Endothelial cell of umbilical vein (primary cell): ENCODE data around the gene GSTT4. TPM values are rescaled to one million over a fixed set of nuclear protein-coding genes. Genes with fewer than 3 reads are reported as not detected.

Source experiments
- BruUV-seq: library from RNA; stranded (reverse); fragments of 400-500 nt; replicated peaks from 2 replicates; lab custom pipeline; 2021; lab: Mats Ljungman, UMichigan
- CTCF ChIA-PET: fragments of 300-600, 350-600 bp; sonication (Branson Sonifier 250); formaldehyde crosslinking; loops from one replicate; lab custom pipeline; 2021; ENCODE audit warnings: antibody characterized with exemption, inconsistent platforms; lab: Charles Lee
- POLR2A ChIA-PET: fragments of 300-600, 350-600 bp; sonication (Branson Sonifier 250); formaldehyde crosslinking; loops from one replicate; lab custom pipeline; 2021; ENCODE audit warnings: antibody characterized with exemption, inconsistent platforms; lab: Charles Lee
- DNase-seq: peaks from one replicate; pipeline ENCODE4 v3.0.0-alpha.2; 2011; ENCODE audit warnings: low read depth, low spot score
- FAIRE-seq: peaks from 2 replicates; lab custom pipeline; 2011; peaks lifted over from hg19 to GRCh38; lab: Jason Lieb, UNC
- H2AFZ ChIP-seq: 2 replicates; pipeline ENCODE4 v1.6.0; 2012; ENCODE audit warnings: low read depth, low read length, control low read depth, inconsistent platforms
- H3K27ac ChIP-seq: 2 replicates; pipeline ENCODE4 v1.5.1; 2011; ENCODE audit warnings: low read depth, mild to moderate bottlenecking, control low read depth, low read length, moderate library complexity; ENCODE audit not compliant: insufficient read depth
- H3K27me3 ChIP-seq, 2 experiments: 2 replicates each; pipeline versions ENCODE4 v1.6.0 to v1.6.1; 2011; ENCODE audit warnings: low read length in 2 of 2, mixed read lengths in 1 of 2; ENCODE audit not compliant: control insufficient read depth in 2 of 2, insufficient read depth in 2 of 2
- H3K36me3 ChIP-seq, 2 experiments: 2 replicates in 1 of 2; 3 replicates in 1 of 2; pipeline ENCODE4 v1.5.1; 2011; ENCODE audit warnings: low read length in 2 of 2, mild to moderate bottlenecking in 1 of 2, moderate library complexity in 1 of 2; ENCODE audit not compliant: control insufficient read depth in 2 of 2, insufficient read depth in 2 of 2; ENCODE audit errors: extremely low read depth in 1 of 2
- H3K4me1 ChIP-seq: 3 replicates; pipeline ENCODE4 v1.5.1; 2011; ENCODE audit warnings: mild to moderate bottlenecking, low read length; ENCODE audit not compliant: control insufficient read depth, insufficient read depth; ENCODE audit errors: extremely low read depth
- H3K4me2 ChIP-seq: 2 replicates; pipeline ENCODE4 v1.6.1; 2011; ENCODE audit warnings: low read length, control low read depth, mixed read lengths; ENCODE audit not compliant: insufficient read depth
- H3K4me3 ChIP-seq, 3 experiments: fragments of 200-600 bp in 1 of 3; sonication (generic), shearing (Covaris generic) in 1 of 3; replicated peaks in 1 of 3; 2 replicates each; pipeline ENCODE4 v1.5.1; 2011 to 2016; ENCODE audit warnings: control low read depth in 3 of 3, low read length in 3 of 3, mild to moderate bottlenecking in 2 of 3, inconsistent platforms in 1 of 3, low read depth in 1 of 3, moderate library complexity in 1 of 3; ENCODE audit not compliant: insufficient read depth in 1 of 3
- H3K79me2 ChIP-seq: 2 replicates; pipeline ENCODE4 v1.6.0; 2012; ENCODE audit warnings: low read length, inconsistent platforms; ENCODE audit not compliant: control insufficient read depth, insufficient read depth
- H3K9ac ChIP-seq: replicated peaks from 2 replicates; pipeline ENCODE3; 2011; ENCODE audit warnings: low read length, control low read depth; ENCODE audit not compliant: insufficient read depth; ENCODE audit errors: extremely low read depth
- H3K9me1 ChIP-seq: replicated peaks from 3 replicates; pipeline ENCODE4 v1.6.0; 2011; ENCODE audit warnings: mild to moderate bottlenecking, low read length; ENCODE audit not compliant: control insufficient read depth, insufficient read depth; ENCODE audit errors: extremely low read depth
- H3K9me3 ChIP-seq: replicated peaks from 2 replicates; pipeline ENCODE4 v1.5.1; 2012; ENCODE audit warnings: low read length, inconsistent platforms; ENCODE audit not compliant: control insufficient read depth, insufficient read depth
- H4K20me1 ChIP-seq: replicated peaks from 2 replicates; pipeline ENCODE3; 2011; ENCODE audit warnings: mild to moderate bottlenecking, low read length; ENCODE audit not compliant: control insufficient read depth, insufficient read depth; ENCODE audit errors: extremely low read depth
- EZH2 ChIP-seq: IDR thresholded peaks from 2 replicates; pipeline ENCODE4 v1.6.1; 2012; ENCODE audit warnings: borderline replicate concordance, low read depth, mild to moderate bottlenecking, moderate library complexity, low read length, inconsistent platforms; ENCODE audit not compliant: severe bottlenecking
- FOS ChIP-seq: IDR thresholded peaks from 2 replicates; pipeline ENCODE4 v1.6.1; 2011; ENCODE audit warnings: mild to moderate bottlenecking, low read length, moderate library complexity, borderline replicate concordance; ENCODE audit not compliant: insufficient read depth
- GATA2 ChIP-seq: IDR thresholded peaks from 2 replicates; pipeline ENCODE4 v1.7.0; 2011; ENCODE audit warnings: low read depth, mild to moderate bottlenecking, moderate library complexity, mixed read lengths, low read length; ENCODE audit not compliant: insufficient read length, insufficient read depth
- JUN ChIP-seq: IDR thresholded peaks from 2 replicates; pipeline ENCODE4 v1.6.1; 2011; ENCODE audit warnings: borderline replicate concordance, low read depth; ENCODE audit not compliant: insufficient read length, insufficient read depth
- MYC ChIP-seq: IDR thresholded peaks from one replicate; pipeline ENCODE4 v1.6.1; 2011; ENCODE audit warnings: mild to moderate bottlenecking, low read depth, low read length
- POLR2A ChIP-seq: IDR thresholded peaks from 2 replicates; pipeline ENCODE4 v1.6.1; 2012; ENCODE audit warnings: low read depth, mild to moderate bottlenecking, control low read depth, low read length
- POLR2AphosphoS5 ChIP-seq: IDR thresholded peaks from 2 replicates; pipeline ENCODE4 v1.6.1; 2012; ENCODE audit warnings: low read depth, mild to moderate bottlenecking, control low read depth, low read length, moderate library complexity; ENCODE audit not compliant: insufficient read depth
- dilution Hi-C: fragments of 300-500 bp; cut with MboI; formaldehyde crosslinking; loops from one replicate; pipeline ENCODE4 v1.15.0; 2019; ENCODE audit warnings: low sequenced_read_pairs; ENCODE audit not compliant: extremely low pct_ligation_motif_present
- intact Hi-C: fragments of 100-400 bp; cut with micrococcal nuclease; formaldehyde crosslinking; loops from one replicate; pipeline ENCODE4 v1.10.0; 2022
- polyA plus RNA-seq, 4 experiments: library from polyadenylated mRNA; depleted of rRNA in 3 of 4; stranded (reverse) in 3 of 4; unstranded in 1 of 4; fragments of >200 nt; gene quantifications; 2 replicates each; pipeline versions ENCODE4 v1.2.1 to v1.2.3, GENCODE V29; 2011 to 2012; ENCODE audit warnings: missing spikeins in 1 of 4
- total RNA-seq: library from RNA; stranded (reverse); gene quantifications from 2 replicates; pipeline ENCODE4 v1.2.3, GENCODE V29; 2021
- TF ChIP-seq, protein P1 (sequence below): IDR thresholded peaks from 2 replicates; pipeline ENCODE4 v1.6.1; 2011; ENCODE audit not compliant: insufficient read depth, insufficient read length
- TF ChIP-seq, protein P2 (sequence below), 2 donors: IDR thresholded peaks; 1 replicate in 1 of 2; 2 replicates in 1 of 2; pipeline ENCODE4 v1.5.1; 2011; ENCODE audit warnings: low read length in 2 of 2, mild to moderate bottlenecking in 2 of 2, moderate library complexity in 2 of 2, control low read depth in 1 of 2, inconsistent platforms in 1 of 2, low read depth in 1 of 2; ENCODE audit not compliant: insufficient read depth in 1 of 2; ENCODE audit errors: extremely low read depth in 1 of 2

The GSTT4 gene
- total and polyA plus RNA-seq, 2 donors (not counting 3 experiments of a cell fraction or from before 2014, with no cell fraction given), result not detected

GRCh38 chr22:24049211-24049610, 44.0 kb upstream of the GSTT4 start:
- Histone ChIP-seq H3K4me1 (no peaks in the 10 kb centered on the region), H3K4me3 (no peak overlapping the region), H3K9ac (no peak overlapping the region), H3K36me3 (peaks cover 0 to 21% of the 10 kb centered on the region in 2 experiments), H3K9me3 (no peaks in the 10 kb centered on the region), H3K9me1 (no peaks in the 10 kb centered on the region), H3K4me2 (no peak overlapping the region), H4K20me1 (no peaks in the 10 kb centered on the region), H3K79me2 (no peaks in the 10 kb centered on the region), H3K27me3 (no peaks in the 10 kb centered on the region), H3K27ac (no peak overlapping the region), H2AFZ (no peak overlapping the region)
- no peak for TF ChIP-seq POLR2AphosphoS5
- TF ChIP-seq GATA2, result no peak
- no peak for TF ChIP-seq POLR2A
- TF ChIP-seq, protein P1, sequence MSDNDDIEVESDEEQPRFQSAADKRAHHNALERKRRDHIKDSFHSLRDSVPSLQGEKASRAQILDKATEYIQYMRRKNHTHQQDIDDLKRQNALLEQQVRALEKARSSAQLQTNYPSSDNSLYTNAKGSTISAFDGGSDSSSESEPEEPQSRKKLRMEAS, result no peak
- TF ChIP-seq JUN, result no peak
- TF ChIP-seq MYC, result no peak
- TF ChIP-seq EZH2, result no peak
- no peak for TF ChIP-seq FOS
- TF ChIP-seq, protein P2, sequence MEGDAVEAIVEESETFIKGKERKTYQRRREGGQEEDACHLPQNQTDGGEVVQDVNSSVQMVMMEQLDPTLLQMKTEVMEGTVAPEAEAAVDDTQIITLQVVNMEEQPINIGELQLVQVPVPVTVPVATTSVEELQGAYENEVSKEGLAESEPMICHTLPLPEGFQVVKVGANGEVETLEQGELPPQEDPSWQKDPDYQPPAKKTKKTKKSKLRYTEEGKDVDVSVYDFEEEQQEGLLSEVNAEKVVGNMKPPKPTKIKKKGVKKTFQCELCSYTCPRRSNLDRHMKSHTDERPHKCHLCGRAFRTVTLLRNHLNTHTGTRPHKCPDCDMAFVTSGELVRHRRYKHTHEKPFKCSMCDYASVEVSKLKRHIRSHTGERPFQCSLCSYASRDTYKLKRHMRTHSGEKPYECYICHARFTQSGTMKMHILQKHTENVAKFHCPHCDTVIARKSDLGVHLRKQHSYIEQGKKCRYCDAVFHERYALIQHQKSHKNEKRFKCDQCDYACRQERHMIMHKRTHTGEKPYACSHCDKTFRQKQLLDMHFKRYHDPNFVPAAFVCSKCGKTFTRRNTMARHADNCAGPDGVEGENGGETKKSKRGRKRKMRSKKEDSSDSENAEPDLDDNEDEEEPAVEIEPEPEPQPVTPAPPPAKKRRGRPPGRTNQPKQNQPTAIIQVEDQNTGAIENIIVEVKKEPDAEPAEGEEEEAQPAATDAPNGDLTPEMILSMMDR (IDR thresholded peaks at IDR 0.05; ENCODE audit: extremely low read depth in 1 of 2, insufficient read depth in 1 of 2, low read depth in 1 of 2, low read length in 2 of 2), result no peak
- POLR2A ChIA-PET, result no interaction called here
- no TSS peak for BruUV-seq
- dilution Hi-C loops (no loop called here), intact Hi-C loops (no loop called here)
- CTCF ChIA-PET, result no interaction called here
- FAIRE-seq, result no peak
- DNase-seq, result no peak
